Endothelial cell of umbilical vein (primary cell): ENCODE measurements around the gene GET4. TPM values are rescaled to one million over a fixed set of nuclear protein-coding genes. Genes with fewer than 3 reads are reported as not detected.

Experiments used
- BruUV-seq: library from RNA; stranded (reverse); fragments of 400-500 nt; replicated peaks from 2 replicates; lab custom pipeline; 2021; lab: Mats Ljungman, UMichigan
- CTCF ChIA-PET: fragments of 300-600, 350-600 bp; sonication (Branson Sonifier 250); formaldehyde crosslinking; loops from one replicate; lab custom pipeline; 2021; ENCODE audit warnings: antibody characterized with exemption, inconsistent platforms; lab: Charles Lee
- POLR2A ChIA-PET: fragments of 300-600, 350-600 bp; sonication (Branson Sonifier 250); formaldehyde crosslinking; loops from one replicate; lab custom pipeline; 2021; ENCODE audit warnings: antibody characterized with exemption, inconsistent platforms; lab: Charles Lee
- DNase-seq: peaks from one replicate; pipeline ENCODE4 v3.0.0-alpha.2; 2011; ENCODE audit warnings: low read depth, low spot score
- FAIRE-seq: peaks from 2 replicates; lab custom pipeline; 2011; peaks lifted over from hg19 to GRCh38; lab: Jason Lieb, UNC
- H2AFZ ChIP-seq: 2 replicates; pipeline ENCODE4 v1.6.0; 2012; ENCODE audit warnings: low read depth, low read length, control low read depth, inconsistent platforms
- H3K27ac ChIP-seq: 2 replicates; pipeline ENCODE4 v1.5.1; 2011; ENCODE audit warnings: low read depth, mild to moderate bottlenecking, control low read depth, low read length, moderate library complexity; ENCODE audit not compliant: insufficient read depth
- H3K27me3 ChIP-seq, 2 experiments: 2 replicates each; pipeline versions ENCODE4 v1.6.0 to v1.6.1; 2011; ENCODE audit warnings: low read length in 2 of 2, mixed read lengths in 1 of 2; ENCODE audit not compliant: control insufficient read depth in 2 of 2, insufficient read depth in 2 of 2
- H3K36me3 ChIP-seq, 2 experiments: 2 replicates in 1 of 2; 3 replicates in 1 of 2; pipeline ENCODE4 v1.5.1; 2011; ENCODE audit warnings: low read length in 2 of 2, mild to moderate bottlenecking in 1 of 2, moderate library complexity in 1 of 2; ENCODE audit not compliant: control insufficient read depth in 2 of 2, insufficient read depth in 2 of 2; ENCODE audit errors: extremely low read depth in 1 of 2
- H3K4me1 ChIP-seq: 3 replicates; pipeline ENCODE4 v1.5.1; 2011; ENCODE audit warnings: mild to moderate bottlenecking, low read length; ENCODE audit not compliant: control insufficient read depth, insufficient read depth; ENCODE audit errors: extremely low read depth
- H3K4me2 ChIP-seq: 2 replicates; pipeline ENCODE4 v1.6.1; 2011; ENCODE audit warnings: low read length, control low read depth, mixed read lengths; ENCODE audit not compliant: insufficient read depth
- H3K4me3 ChIP-seq, 3 experiments: fragments of 200-600 bp in 1 of 3; sonication (generic), shearing (Covaris generic) in 1 of 3; replicated peaks in 1 of 3; 2 replicates each; pipeline ENCODE4 v1.5.1; 2011 to 2016; ENCODE audit warnings: control low read depth in 3 of 3, low read length in 3 of 3, mild to moderate bottlenecking in 2 of 3, inconsistent platforms in 1 of 3, low read depth in 1 of 3, moderate library complexity in 1 of 3; ENCODE audit not compliant: insufficient read depth in 1 of 3
- H3K79me2 ChIP-seq: 2 replicates; pipeline ENCODE4 v1.6.0; 2012; ENCODE audit warnings: low read length, inconsistent platforms; ENCODE audit not compliant: control insufficient read depth, insufficient read depth
- H3K9ac ChIP-seq: replicated peaks from 2 replicates; pipeline ENCODE3; 2011; ENCODE audit warnings: low read length, control low read depth; ENCODE audit not compliant: insufficient read depth; ENCODE audit errors: extremely low read depth
- H3K9me1 ChIP-seq: replicated peaks from 3 replicates; pipeline ENCODE4 v1.6.0; 2011; ENCODE audit warnings: mild to moderate bottlenecking, low read length; ENCODE audit not compliant: control insufficient read depth, insufficient read depth; ENCODE audit errors: extremely low read depth
- H3K9me3 ChIP-seq: replicated peaks from 2 replicates; pipeline ENCODE4 v1.5.1; 2012; ENCODE audit warnings: low read length, inconsistent platforms; ENCODE audit not compliant: control insufficient read depth, insufficient read depth
- H4K20me1 ChIP-seq: replicated peaks from 2 replicates; pipeline ENCODE3; 2011; ENCODE audit warnings: mild to moderate bottlenecking, low read length; ENCODE audit not compliant: control insufficient read depth, insufficient read depth; ENCODE audit errors: extremely low read depth
- CTCF ChIP-seq, 2 donors: IDR thresholded peaks; 1 replicate in 1 of 2; 2 replicates in 1 of 2; pipeline ENCODE4 v1.5.1; 2011; ENCODE audit warnings: low read length in 2 of 2, mild to moderate bottlenecking in 2 of 2, moderate library complexity in 2 of 2, control low read depth in 1 of 2, inconsistent platforms in 1 of 2, low read depth in 1 of 2; ENCODE audit not compliant: insufficient read depth in 1 of 2; ENCODE audit errors: extremely low read depth in 1 of 2
- EZH2 ChIP-seq: IDR thresholded peaks from 2 replicates; pipeline ENCODE4 v1.6.1; 2012; ENCODE audit warnings: borderline replicate concordance, low read depth, mild to moderate bottlenecking, moderate library complexity, low read length, inconsistent platforms; ENCODE audit not compliant: severe bottlenecking
- FOS ChIP-seq: IDR thresholded peaks from 2 replicates; pipeline ENCODE4 v1.6.1; 2011; ENCODE audit warnings: mild to moderate bottlenecking, low read length, moderate library complexity, borderline replicate concordance; ENCODE audit not compliant: insufficient read depth
- GATA2 ChIP-seq: IDR thresholded peaks from 2 replicates; pipeline ENCODE4 v1.7.0; 2011; ENCODE audit warnings: low read depth, mild to moderate bottlenecking, moderate library complexity, mixed read lengths, low read length; ENCODE audit not compliant: insufficient read length, insufficient read depth
- JUN ChIP-seq: IDR thresholded peaks from 2 replicates; pipeline ENCODE4 v1.6.1; 2011; ENCODE audit warnings: borderline replicate concordance, low read depth; ENCODE audit not compliant: insufficient read length, insufficient read depth
- MYC ChIP-seq: IDR thresholded peaks from one replicate; pipeline ENCODE4 v1.6.1; 2011; ENCODE audit warnings: mild to moderate bottlenecking, low read depth, low read length
- POLR2A ChIP-seq: IDR thresholded peaks from 2 replicates; pipeline ENCODE4 v1.6.1; 2012; ENCODE audit warnings: low read depth, mild to moderate bottlenecking, control low read depth, low read length
- POLR2AphosphoS5 ChIP-seq: IDR thresholded peaks from 2 replicates; pipeline ENCODE4 v1.6.1; 2012; ENCODE audit warnings: low read depth, mild to moderate bottlenecking, control low read depth, low read length, moderate library complexity; ENCODE audit not compliant: insufficient read depth
- dilution Hi-C: fragments of 300-500 bp; cut with MboI; formaldehyde crosslinking; loops from one replicate; pipeline ENCODE4 v1.15.0; 2019; ENCODE audit warnings: low sequenced_read_pairs; ENCODE audit not compliant: extremely low pct_ligation_motif_present
- intact Hi-C: fragments of 100-400 bp; cut with micrococcal nuclease; formaldehyde crosslinking; loops from one replicate; pipeline ENCODE4 v1.10.0; 2022
- polyA plus RNA-seq, 4 experiments: library from polyadenylated mRNA; depleted of rRNA in 3 of 4; stranded (reverse) in 3 of 4; unstranded in 1 of 4; fragments of >200 nt; gene quantifications; 2 replicates each; pipeline versions ENCODE4 v1.2.1 to v1.2.3, GENCODE V29; 2011 to 2012; ENCODE audit warnings: missing spikeins in 1 of 4
- total RNA-seq: library from RNA; stranded (reverse); gene quantifications from 2 replicates; pipeline ENCODE4 v1.2.3, GENCODE V29; 2021
- TF ChIP-seq, protein P1 (sequence below): IDR thresholded peaks from 2 replicates; pipeline ENCODE4 v1.6.1; 2011; ENCODE audit not compliant: insufficient read depth, insufficient read length

The GET4 gene
- total and polyA plus RNA-seq, 2 donors (not counting 3 experiments of a cell fraction or from before 2014, with no cell fraction given), result 48.4 to 58.1 TPM

DNA sequence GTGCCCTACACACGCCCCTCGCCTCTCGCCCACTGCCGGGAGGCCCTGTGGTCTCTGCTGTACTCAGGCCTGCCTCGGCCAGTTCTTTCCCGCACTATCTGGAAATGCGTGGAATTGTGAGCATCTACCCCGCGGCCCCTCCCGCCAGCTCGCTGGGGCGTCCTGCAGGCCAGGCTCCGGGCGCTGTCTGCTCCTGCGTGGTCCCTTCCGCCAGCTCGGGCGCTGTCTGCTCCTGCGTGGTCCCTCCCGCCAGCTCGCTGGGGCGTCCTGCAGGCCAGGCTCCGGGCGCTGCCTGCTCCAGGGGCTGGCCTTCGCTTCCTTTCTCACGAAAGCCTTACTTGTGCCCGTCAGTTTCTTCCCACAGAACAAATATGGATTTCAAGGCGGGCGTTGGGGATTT, 14.9 kb downstream of the GET4 start:
- BruUV-seq, result no TSS peak
- Histone ChIP-seq H3K9me3 (no peaks in the 10 kb centered on the region), H3K9me1 (no peaks in the 10 kb centered on the region), H3K4me3 (no peak overlapping the region), H3K4me2 (no peak overlapping the region), H3K27ac (no peak overlapping the region), H2AFZ (no peak overlapping the region), H3K79me2 (peaks cover 3% of the 10 kb centered on the region), H3K4me1 (no peaks in the 10 kb centered on the region), H3K9ac (no peak overlapping the region), H3K27me3 (no peaks in the 10 kb centered on the region), H3K36me3 (peaks cover 12 to 73% of the 10 kb centered on the region in 2 experiments), H4K20me1 (no peaks in the 10 kb centered on the region)
- ChIA-PET POLR2A (no interaction called here), CTCF (interaction anchor here (0.7 to 0.9 kb wide), 2 partner anchors 11 to 12 kb away, joined by 3 to 4 read pairs; no protein-coding TSS in a partner anchor)
- dilution Hi-C loops (no loop called here), intact Hi-C loops (no loop called here)
- no peak for DNase-seq
- no peak for TF ChIP-seq CTCF (IDR thresholded peaks at IDR 0.05; ENCODE audit: extremely low read depth in 1 of 2, insufficient read depth in 1 of 2, low read depth in 1 of 2, low read length in 2 of 2)
- no peak for TF ChIP-seq EZH2
- no peak for TF ChIP-seq POLR2AphosphoS5
- TF ChIP-seq FOS, result no peak
- TF ChIP-seq, protein P1, sequence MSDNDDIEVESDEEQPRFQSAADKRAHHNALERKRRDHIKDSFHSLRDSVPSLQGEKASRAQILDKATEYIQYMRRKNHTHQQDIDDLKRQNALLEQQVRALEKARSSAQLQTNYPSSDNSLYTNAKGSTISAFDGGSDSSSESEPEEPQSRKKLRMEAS, result no peak
- no peak for TF ChIP-seq POLR2A
- TF ChIP-seq GATA2, result no peak
- no peak for TF ChIP-seq JUN
- no peak for TF ChIP-seq MYC
- no peak for FAIRE-seq
